PC-9 (cell line): ENCODE measurements around the gene COQ8A. TPM values are rescaled to one million over a fixed set of nuclear protein-coding genes. Genes with fewer than 3 reads are reported as not detected.

Experiments
- BruUV-seq: library from RNA; stranded (reverse); fragments of 400-500 nt; replicated peaks from 2 replicates; lab custom pipeline; 2021; lab: Mats Ljungman, UMichigan
- CTCF ChIA-PET: fragments of 300-600 bp; sonication (Branson Sonifier 250); formaldehyde crosslinking; loops from one replicate; lab custom pipeline; 2022; ENCODE audit warnings: antibody characterized with exemption; lab: Charles Lee
- POLR2A ChIA-PET: fragments of 300-600 bp; sonication (Branson Sonifier 250); formaldehyde crosslinking; loops from one replicate; lab custom pipeline; 2022; ENCODE audit warnings: antibody characterized with exemption; ENCODE audit not compliant: unreplicated experiment; lab: Charles Lee
- DNase-seq, 2 experiments: peaks; one replicate each; pipeline versions ENCODE4 v3.0.0 to v3.0.0-alpha.2; 2015 to 2022; ENCODE audit warnings: mixed read lengths in 1 of 2
- H2AFZ ChIP-seq: fragments of 200-600 bp; sonication (generic); 2 replicates; pipeline ENCODE4 v1.8.1; 2017; ENCODE audit warnings: antibody characterized with exemption
- H3F3A ChIP-seq: fragments of 200-600 bp; sonication (generic); 2 replicates; pipeline ENCODE4 v1.8.1; 2017; ENCODE audit warnings: antibody characterized with exemption, mild to moderate bottlenecking, low read depth; ENCODE audit not compliant: insufficient read depth
- H3K27ac ChIP-seq: fragments of 200-600 bp; sonication (generic); 2 replicates; pipeline ENCODE4 v1.6.1; 2016; ENCODE audit warnings: mixed run types
- H3K27me3 ChIP-seq: fragments of 200-600 bp; sonication (generic); 2 replicates; pipeline ENCODE4 v1.6.1; 2016; ENCODE audit warnings: low read depth, mixed run types; ENCODE audit not compliant: insufficient read depth
- H3K36me3 ChIP-seq: fragments of 200-600 bp; sonication (generic); 2 replicates; pipeline ENCODE4 v1.6.1; 2016; ENCODE audit warnings: low read depth, mixed run types
- H3K4me1 ChIP-seq: fragments of 200-600 bp; sonication (generic); replicated peaks from 2 replicates; pipeline ENCODE4 v1.6.1; 2016; ENCODE audit warnings: mixed run types; ENCODE audit not compliant: insufficient read depth
- H3K4me2 ChIP-seq: fragments of 200-600 bp; sonication (generic); 2 replicates; pipeline ENCODE4 v1.6.1; 2017; ENCODE audit warnings: mixed run types
- H3K4me3 ChIP-seq: fragments of 200-600 bp; sonication (generic); 2 replicates; pipeline ENCODE4 v1.6.1; 2016; ENCODE audit warnings: mixed run types
- H3K79me2 ChIP-seq: fragments of 200-600 bp; sonication (generic); 2 replicates; pipeline ENCODE4 v1.6.1; 2017; ENCODE audit warnings: low read depth, mixed run types
- H3K9me2 ChIP-seq: fragments of 200-600 bp; sonication (generic); 2 replicates; pipeline ENCODE4 v1.8.1; 2017; ENCODE audit warnings: mild to moderate bottlenecking; ENCODE audit not compliant: insufficient read depth
- H3K9me3 ChIP-seq: fragments of 200-600 bp; sonication (generic); 2 replicates; pipeline ENCODE4 v1.8.1; 2016; ENCODE audit warnings: low read depth; ENCODE audit not compliant: insufficient read depth
- H4K20me1 ChIP-seq: fragments of 200-600 bp; sonication (generic); 2 replicates; pipeline ENCODE4 v1.8.1; 2017; ENCODE audit not compliant: insufficient read depth
- EZH2 ChIP-seq: fragments of 200-600 bp; sonication (generic); IDR thresholded peaks from 2 replicates; pipeline ENCODE4 v1.8.0; 2017; ENCODE audit warnings: antibody characterized with exemption, low read depth
- intact Hi-C: fragments of 100-400 bp; cut with micrococcal nuclease; formaldehyde crosslinking; loops from one replicate; pipeline ENCODE4 v1.10.0; 2022; ENCODE audit not compliant: unreplicated experiment
- total RNA-seq: library from RNA; stranded (reverse); gene quantifications from 2 replicates; pipeline ENCODE4 v1.2.3, GENCODE V29; 2021
- TF ChIP-seq, protein P1 (sequence below): fragments of 200-600 bp; sonication (generic); conservative IDR thresholded peaks from 2 replicates; pipeline ENCODE4 v1.6.1; 2017; ENCODE audit warnings: mixed run types, antibody characterized with exemption, mild to moderate bottlenecking, moderate library complexity

COQ8A gene
- total RNA-seq, 1 experiment from 2014 or later = 32.9 TPM

DNA sequence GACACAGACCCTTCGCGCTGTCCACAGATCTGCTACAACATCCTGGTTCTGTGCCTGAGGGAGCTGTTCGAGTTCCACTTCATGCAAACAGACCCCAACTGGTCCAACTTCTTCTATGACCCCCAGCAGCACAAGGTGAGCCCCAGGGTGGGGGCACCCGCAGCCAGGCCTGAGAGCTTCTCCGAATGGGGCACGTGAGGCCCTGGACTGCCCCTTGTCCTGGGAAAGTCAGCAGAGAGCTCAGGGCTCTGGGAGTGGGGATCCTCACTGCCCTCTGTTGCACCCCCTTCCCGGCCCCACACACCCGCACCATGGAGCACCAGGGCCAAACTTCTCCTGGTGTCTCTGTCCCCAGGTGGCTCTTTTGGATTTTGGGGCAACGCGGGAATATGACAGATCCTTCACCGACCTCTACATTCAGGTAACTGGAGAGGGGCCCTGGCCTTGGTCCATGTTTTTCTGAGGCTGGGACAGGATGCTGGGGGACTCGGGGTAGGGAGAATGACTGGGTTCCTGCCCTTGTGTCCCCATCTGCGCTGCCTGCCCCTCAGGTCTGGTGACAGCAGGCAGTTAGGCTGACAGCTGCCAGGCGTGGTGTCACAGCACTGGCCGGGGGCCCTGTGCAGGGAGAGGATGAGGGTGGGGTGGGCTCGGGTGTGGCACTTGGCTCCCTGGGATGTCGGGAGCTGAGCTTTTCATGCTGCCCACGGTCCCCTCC, 44.6 kb downstream of the COQ8A start:
- POLR2A ChIA-PET = no interaction called here
- H3K9me3 ChIP-seq = no peaks in the 10 kb centered on the region
- TF ChIP-seq EZH2 = no peak
- TF ChIP-seq, protein P1, sequence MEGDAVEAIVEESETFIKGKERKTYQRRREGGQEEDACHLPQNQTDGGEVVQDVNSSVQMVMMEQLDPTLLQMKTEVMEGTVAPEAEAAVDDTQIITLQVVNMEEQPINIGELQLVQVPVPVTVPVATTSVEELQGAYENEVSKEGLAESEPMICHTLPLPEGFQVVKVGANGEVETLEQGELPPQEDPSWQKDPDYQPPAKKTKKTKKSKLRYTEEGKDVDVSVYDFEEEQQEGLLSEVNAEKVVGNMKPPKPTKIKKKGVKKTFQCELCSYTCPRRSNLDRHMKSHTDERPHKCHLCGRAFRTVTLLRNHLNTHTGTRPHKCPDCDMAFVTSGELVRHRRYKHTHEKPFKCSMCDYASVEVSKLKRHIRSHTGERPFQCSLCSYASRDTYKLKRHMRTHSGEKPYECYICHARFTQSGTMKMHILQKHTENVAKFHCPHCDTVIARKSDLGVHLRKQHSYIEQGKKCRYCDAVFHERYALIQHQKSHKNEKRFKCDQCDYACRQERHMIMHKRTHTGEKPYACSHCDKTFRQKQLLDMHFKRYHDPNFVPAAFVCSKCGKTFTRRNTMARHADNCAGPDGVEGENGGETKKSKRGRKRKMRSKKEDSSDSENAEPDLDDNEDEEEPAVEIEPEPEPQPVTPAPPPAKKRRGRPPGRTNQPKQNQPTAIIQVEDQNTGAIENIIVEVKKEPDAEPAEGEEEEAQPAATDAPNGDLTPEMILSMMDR = no peak

DNA sequence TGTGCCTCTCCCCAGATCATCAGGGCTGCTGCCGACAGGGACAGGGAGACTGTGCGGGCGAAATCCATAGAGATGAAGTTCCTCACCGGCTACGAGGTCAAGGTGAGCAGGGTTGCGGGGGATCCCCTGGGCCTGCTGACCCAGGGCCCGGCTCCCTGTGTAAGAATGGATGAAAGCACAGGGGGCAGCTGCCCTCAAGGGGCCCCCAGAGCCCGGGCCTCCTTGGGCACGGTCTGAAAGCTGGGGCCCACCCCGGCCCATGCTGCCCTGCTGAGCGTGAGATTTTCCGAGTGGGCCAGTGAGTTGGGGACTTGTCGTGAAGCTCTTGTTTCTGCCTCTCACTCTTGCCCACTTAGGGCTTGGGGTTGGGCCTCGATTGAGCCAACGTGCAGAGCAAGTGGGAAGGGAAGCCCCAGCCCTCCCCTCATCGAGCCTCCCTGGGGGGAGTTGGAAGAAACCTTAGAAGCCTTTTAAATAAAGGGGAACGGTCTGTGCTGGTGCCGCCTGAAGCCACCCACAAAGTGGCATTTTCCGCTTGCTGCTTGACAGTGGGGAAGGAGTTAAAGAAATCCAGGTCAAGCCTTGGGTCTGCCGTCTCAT, 45.2 kb downstream of the COQ8A start:
- ChIA-PET CTCF (no interaction called here), POLR2A (no interaction called here)
- intact Hi-C loops = loop anchor here (10.0 kb wide), 1 partner anchor 361 kb away; no protein-coding TSS in a partner anchor
- Histone ChIP-seq H3K4me2 (no peak overlapping the region), H3K4me3 (no peak overlapping the region), H3K9me3 (no peaks in the 10 kb centered on the region), H3K9me2 (no peaks in the 10 kb centered on the region), H3K27me3 (no peaks in the 10 kb centered on the region), H3K36me3 (no peaks in the 10 kb centered on the region), H3K27ac (no peak overlapping the region), H2AFZ (no peak overlapping the region), H3K79me2 (no peaks in the 10 kb centered on the region), H3F3A (peaks cover 16% of the 10 kb centered on the region; the same call in 1 of the 2 replicates), H3K4me1 (peaks cover 10% of the 10 kb centered on the region; the same call in 1 of the 2 replicates), H4K20me1 (no peaks in the 10 kb centered on the region)
- no TSS peak for BruUV-seq
- no peak for DNase-seq
- TF ChIP-seq, protein P1 = no peak
- TF ChIP-seq EZH2 = no peak

More for the DNA sequence above, 44.6 kb downstream of the COQ8A start:
- H4K20me1 ChIP-seq = no peaks in the 10 kb centered on the region
- no peak overlapping the region for H3K4me2 ChIP-seq
- no peak for DNase-seq
- no peaks in the 10 kb centered on the region for H3K9me2 ChIP-seq
- H3K27ac ChIP-seq = no peak overlapping the region
- no TSS peak for BruUV-seq
- peaks cover 16% of the 10 kb centered on the region; the same call in 1 of the 2 replicates for H3F3A ChIP-seq
- no peaks in the 10 kb centered on the region for H3K79me2 ChIP-seq
- intact Hi-C loops = loop anchor here (10.0 kb wide), 1 partner anchor 360 kb away; no protein-coding TSS in a partner anchor
- no peaks in the 10 kb centered on the region for H3K36me3 ChIP-seq
- no peak overlapping the region for H2AFZ ChIP-seq
- H3K4me3 ChIP-seq = no peak overlapping the region
- H3K27me3 ChIP-seq = no peaks in the 10 kb centered on the region
- CTCF ChIA-PET = no interaction called here
- H3K4me1 ChIP-seq = peaks cover 10% of the 10 kb centered on the region; the same call in 1 of the 2 replicates

DNA sequence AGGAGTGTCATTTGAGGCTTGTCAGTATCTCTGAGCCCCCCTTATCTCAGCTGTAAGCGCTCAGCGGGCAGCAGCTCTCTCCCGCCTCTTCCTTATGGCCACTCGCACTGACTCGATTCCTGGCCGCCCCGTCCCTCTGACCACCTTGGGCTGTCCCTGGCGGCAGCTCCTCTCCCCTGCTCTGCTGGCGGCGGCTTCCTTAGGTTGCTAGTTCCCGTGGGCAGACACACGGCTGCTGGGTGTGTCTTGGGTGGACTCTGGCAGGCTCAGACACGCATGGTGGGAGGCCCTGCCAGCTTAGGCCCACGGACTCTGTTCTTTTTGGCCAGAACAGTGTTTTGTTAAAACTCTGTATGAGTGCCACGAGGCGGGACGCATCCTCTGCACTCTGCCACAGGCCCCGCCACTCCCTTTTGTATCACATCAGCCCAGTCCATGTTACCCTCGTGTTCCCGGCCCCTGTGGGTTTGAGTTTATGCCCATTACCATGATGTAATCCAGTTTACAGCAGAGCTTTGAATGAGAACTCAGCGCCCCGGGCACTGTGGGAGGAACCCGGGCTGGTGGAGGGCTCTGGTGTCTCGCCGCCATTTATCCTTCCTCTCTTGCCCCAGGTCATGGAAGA, 45.9 kb downstream of the COQ8A start:
- ChIA-PET POLR2A (interaction anchor here (0.6 kb wide), 1 partner anchor 12 kb away, joined by 6 read pairs; no protein-coding TSS in a partner anchor), CTCF (no interaction called here)
- no peak for TF ChIP-seq EZH2
- TF ChIP-seq, protein P1 = no peak
- Histone ChIP-seq H3K9me3 (no peaks in the 10 kb centered on the region), H3K4me2 (no peak overlapping the region), H3K4me1 (peaks cover 10% of the 10 kb centered on the region; the same call in 1 of the 2 replicates), H2AFZ (no peak overlapping the region), H3K27me3 (no peaks in the 10 kb centered on the region), H3K79me2 (no peaks in the 10 kb centered on the region), H3K36me3 (no peaks in the 10 kb centered on the region), H3K4me3 (no peak overlapping the region), H3K9me2 (no peaks in the 10 kb centered on the region), H3K27ac (no peak overlapping the region), H3F3A (peaks cover 16% of the 10 kb centered on the region; the same call in 1 of the 2 replicates), H4K20me1 (no peaks in the 10 kb centered on the region)
- BruUV-seq = no TSS peak
- DNase-seq = no peak
- intact Hi-C loops = loop anchor here (10.0 kb wide), 1 partner anchor 361 kb away; no protein-coding TSS in a partner anchor
